Ascending aorta (tissue), 2 donors: ENCODE measurements around the gene TLK2. TPM values are rescaled to one million over a fixed set of nuclear protein-coding genes. Genes with fewer than 3 reads are reported as not detected.

Experiments used
- DNase-seq, 2 donors: peaks; one replicate each; pipeline ENCODE4 v3.0.0-alpha.2; 2019; ENCODE audit warnings: low spot score in 2 of 2
- H3K27ac ChIP-seq, 2 donors: fragments of 200-600 bp; sonication (generic); one replicate each; pipeline ENCODE4 v1.5.1; 2016 to 2017; ENCODE audit warnings: mild to moderate bottlenecking in 1 of 2
- H3K27me3 ChIP-seq: fragments of 200-600 bp; sonication (generic); one replicate; pipeline ENCODE4 v1.5.1; 2017
- H3K36me3 ChIP-seq, 2 donors: fragments of 200-600 bp; sonication (generic); one replicate each; pipeline ENCODE4 v1.5.1; 2016
- H3K4me1 ChIP-seq, 2 donors: fragments of 200-600 bp; sonication (generic); one replicate each; pipeline ENCODE4 v1.5.1; 2016 to 2017; ENCODE audit warnings: mild to moderate bottlenecking in 1 of 2
- H3K4me3 ChIP-seq, 2 donors: fragments of 200-600 bp; sonication (generic); one replicate each; pipeline ENCODE4 v1.5.1; 2016 to 2017; ENCODE audit warnings: mild to moderate bottlenecking in 1 of 2
- H3K9me3 ChIP-seq, 2 donors: fragments of 200-600 bp; sonication (generic); one replicate each; pipeline ENCODE4 v1.5.1; 2016
- intact Hi-C: fragments of 100-400 bp; cut with DNase I; formaldehyde crosslinking; loops from one replicate; pipeline ENCODE4 v1.15.1; 2023
- total RNA-seq: library from RNA; depleted of rRNA; stranded (reverse); fragments of >200 nt; gene quantifications from one replicate; pipeline ENCODE4 v1.1.0, GENCODE V29; 2016
- TF ChIP-seq, protein P1 (sequence below), 3 experiments: fragments of 200-600 bp in 2 of 3; fragments of 450-650 bp in 1 of 3; sonication (generic) in 2 of 3; IDR thresholded peaks; one replicate each; pipeline ENCODE4 v1.5.1; 2016 to 2019; ENCODE audit warnings: antibody characterized with exemption in 3 of 3, mild to moderate bottlenecking in 1 of 3, moderate library complexity in 1 of 3

The TLK2 gene
- total RNA-seq, 1 donor from 2014 or later: 11.3 TPM

DNA sequence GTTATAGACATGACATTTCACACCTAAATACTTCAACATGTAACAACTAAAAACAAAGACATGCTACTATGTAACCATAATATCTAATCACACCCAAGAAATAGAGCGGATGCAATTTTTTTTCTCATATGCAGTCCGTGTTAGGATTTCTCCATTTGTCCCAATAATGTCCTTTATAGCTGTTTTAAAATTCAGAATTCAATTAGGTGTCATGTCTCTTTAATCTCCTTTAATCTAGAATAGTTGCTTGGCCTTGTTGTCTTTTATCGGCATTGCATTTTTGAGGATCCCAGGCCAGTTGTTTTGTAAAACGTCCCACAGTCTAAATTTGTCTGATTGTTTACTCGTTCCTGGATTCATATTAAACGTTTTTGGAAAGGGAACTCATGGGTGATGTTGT, 163.3 kb downstream of the TLK2 start:
- Histone ChIP-seq H3K4me3 (no peak overlapping the region), H3K27me3 (no peaks in the 10 kb centered on the region), H3K4me1 (peaks cover 0 to 4% of the 10 kb centered on the region in 2 donors), H3K9me3 (no peaks in the 10 kb centered on the region), H3K27ac (no peak overlapping the region), H3K36me3 (no peaks in the 10 kb centered on the region)
- DNase-seq: no peak
- TF ChIP-seq, protein P1, sequence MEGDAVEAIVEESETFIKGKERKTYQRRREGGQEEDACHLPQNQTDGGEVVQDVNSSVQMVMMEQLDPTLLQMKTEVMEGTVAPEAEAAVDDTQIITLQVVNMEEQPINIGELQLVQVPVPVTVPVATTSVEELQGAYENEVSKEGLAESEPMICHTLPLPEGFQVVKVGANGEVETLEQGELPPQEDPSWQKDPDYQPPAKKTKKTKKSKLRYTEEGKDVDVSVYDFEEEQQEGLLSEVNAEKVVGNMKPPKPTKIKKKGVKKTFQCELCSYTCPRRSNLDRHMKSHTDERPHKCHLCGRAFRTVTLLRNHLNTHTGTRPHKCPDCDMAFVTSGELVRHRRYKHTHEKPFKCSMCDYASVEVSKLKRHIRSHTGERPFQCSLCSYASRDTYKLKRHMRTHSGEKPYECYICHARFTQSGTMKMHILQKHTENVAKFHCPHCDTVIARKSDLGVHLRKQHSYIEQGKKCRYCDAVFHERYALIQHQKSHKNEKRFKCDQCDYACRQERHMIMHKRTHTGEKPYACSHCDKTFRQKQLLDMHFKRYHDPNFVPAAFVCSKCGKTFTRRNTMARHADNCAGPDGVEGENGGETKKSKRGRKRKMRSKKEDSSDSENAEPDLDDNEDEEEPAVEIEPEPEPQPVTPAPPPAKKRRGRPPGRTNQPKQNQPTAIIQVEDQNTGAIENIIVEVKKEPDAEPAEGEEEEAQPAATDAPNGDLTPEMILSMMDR (IDR thresholded peaks at IDR 0.05): no peak
- intact Hi-C loops: no loop called here

DNA sequence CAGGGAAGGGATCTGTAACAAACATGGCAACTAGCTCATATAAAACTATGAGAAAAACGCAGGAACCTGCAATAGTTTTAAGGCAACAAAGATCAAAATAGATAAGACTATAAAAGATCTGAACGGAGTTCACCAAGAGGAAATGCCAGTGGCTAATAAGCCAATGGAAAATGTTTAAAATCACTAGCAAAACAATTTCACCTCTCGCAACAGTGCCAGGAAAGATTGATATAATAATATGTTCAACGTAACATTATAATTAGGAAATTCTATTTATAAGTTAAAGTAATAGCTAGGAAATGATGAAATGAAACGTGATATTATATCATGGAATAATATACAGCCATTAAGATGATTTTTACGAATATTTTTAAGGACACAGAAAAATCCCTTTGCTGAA, 164.9 kb downstream of the TLK2 start:
- Histone ChIP-seq H3K27me3 (no peaks in the 10 kb centered on the region), H3K4me1 (peaks cover 0 to 6% of the 10 kb centered on the region in 2 donors), H3K36me3 (no peaks in the 10 kb centered on the region), H3K27ac (no peak overlapping the region), H3K9me3 (no peaks in the 10 kb centered on the region), H3K4me3 (no peak overlapping the region)
- intact Hi-C loops: no loop called here
- DNase-seq: no peak
- TF ChIP-seq, protein P1 (IDR thresholded peaks at IDR 0.05): no peak

DNA sequence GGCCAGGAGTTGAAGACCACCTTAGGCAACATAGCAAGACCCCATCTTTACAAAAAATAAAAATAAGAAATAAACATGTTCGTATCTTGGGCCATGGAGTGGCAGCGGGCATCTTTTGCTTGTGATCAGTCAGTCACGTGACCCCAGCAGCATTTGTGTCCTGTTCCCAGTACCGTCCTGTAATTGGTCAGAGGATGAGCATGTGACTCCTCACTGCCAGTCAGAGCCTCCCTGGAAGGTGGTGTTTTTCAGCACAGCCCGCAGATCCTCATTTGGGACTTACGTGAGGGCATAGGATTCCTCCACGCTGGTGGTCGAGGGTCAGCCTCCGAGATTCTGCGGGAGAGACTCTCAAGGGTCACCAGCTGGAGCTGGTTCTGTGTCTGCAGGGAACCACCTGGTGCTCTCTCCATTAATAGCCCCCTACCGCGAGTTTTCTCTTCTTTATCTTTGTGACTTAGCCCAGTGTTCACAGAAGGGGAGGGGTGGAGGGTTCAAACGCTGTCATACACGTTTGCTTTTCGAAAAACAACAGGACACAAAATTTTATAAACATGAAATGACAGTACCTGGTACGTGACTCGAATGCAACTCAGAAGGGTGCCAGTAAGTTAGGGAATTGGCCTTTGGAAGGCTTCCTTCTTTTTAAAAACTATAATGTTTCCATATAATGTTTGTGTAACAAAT, 166.0 kb downstream of the TLK2 start:
- TF ChIP-seq, protein P1 (IDR thresholded peaks at IDR 0.05): no peak
- H3K27ac ChIP-seq: no peak overlapping the region
- intact Hi-C loops: no loop called here
- no peaks in the 10 kb centered on the region for H3K27me3 ChIP-seq
- H3K9me3 ChIP-seq: no peaks in the 10 kb centered on the region
- peaks cover 3 to 13% of the 10 kb centered on the region in 2 donors for H3K4me1 ChIP-seq
- no peak for DNase-seq
- no peak overlapping the region for H3K4me3 ChIP-seq
- H3K36me3 ChIP-seq: no peaks in the 10 kb centered on the region

DNA sequence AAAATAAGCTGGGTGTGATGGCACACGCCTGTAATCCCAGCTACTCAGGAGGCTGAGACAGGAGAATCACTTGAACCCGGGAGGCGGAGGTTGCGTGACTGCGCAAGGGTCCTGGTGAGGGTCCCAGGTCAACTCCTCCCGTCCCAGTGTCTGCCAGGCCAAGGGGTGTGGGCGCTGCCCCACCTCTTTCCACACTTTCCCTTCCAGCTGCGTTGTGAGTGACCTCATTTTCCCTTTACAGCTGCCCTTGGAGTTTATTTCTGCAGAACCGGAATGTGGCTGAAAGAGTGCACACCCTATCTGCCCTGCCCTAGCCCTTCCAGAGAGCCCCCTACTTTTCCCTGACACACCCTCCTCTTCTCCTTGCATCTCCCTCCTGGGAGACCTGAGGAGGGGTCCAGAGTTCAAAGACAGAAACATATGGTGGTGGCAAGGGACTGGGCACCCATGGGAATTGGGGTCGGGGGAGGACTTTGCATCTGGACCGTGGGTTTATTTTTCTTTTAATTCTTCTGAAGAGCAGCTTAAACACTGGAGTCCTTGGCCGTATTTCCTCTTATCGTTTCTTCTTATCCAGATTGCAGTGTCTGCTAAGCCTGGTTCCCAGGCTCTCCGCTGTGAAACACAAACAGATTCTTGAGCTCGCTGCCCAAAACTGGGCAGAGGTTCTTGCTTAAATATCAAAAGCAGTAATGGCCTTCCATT, 169.8 kb downstream of the TLK2 start:
- H3K4me3 ChIP-seq: peak overlapping the region in 1 of 2 donors; percentile 22
- DNase-seq: peak in 1 of 2 donors; percentile 4
- no peaks in the 10 kb centered on the region for H3K27me3 ChIP-seq
- intact Hi-C loops: no loop called here
- TF ChIP-seq, protein P1 (IDR thresholded peaks at IDR 0.05): no peak
- H3K36me3 ChIP-seq: no peaks in the 10 kb centered on the region
- peak overlapping the region; percentile 75 to 82 for H3K27ac ChIP-seq
- H3K9me3 ChIP-seq: no peaks in the 10 kb centered on the region
- H3K4me1 ChIP-seq: peaks cover 5 to 19% of the 10 kb centered on the region in 2 donors

DNA sequence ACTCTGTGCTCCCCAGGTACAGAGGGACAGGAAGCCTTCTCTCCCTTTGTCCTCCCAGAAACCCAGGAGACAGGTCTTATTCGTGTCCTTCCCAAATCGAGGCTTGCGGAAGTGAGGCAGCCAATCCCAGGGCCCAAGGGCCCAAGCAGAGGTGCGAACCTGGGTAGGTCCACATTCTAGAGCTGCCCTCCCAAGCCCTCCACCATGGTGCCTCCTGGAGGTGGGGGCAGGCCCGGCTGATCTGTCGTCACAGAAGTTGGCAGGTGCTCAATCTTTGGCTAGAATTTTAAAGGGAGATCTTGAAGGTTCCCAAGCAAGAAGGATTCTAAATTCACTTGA, 170.3 kb downstream of the TLK2 start:
- peak overlapping the region; percentile 75 to 82 for H3K27ac ChIP-seq
- DNase-seq: peak in 1 of 2 donors; percentile 0
- H3K36me3 ChIP-seq: no peaks in the 10 kb centered on the region
- H3K4me3 ChIP-seq: peak overlapping the region in 1 of 2 donors; percentile 22
- no peaks in the 10 kb centered on the region for H3K27me3 ChIP-seq
- intact Hi-C loops: no loop called here
- TF ChIP-seq, protein P1 (IDR thresholded peaks at IDR 0.05): no peak
- H3K9me3 ChIP-seq: no peaks in the 10 kb centered on the region
- peaks cover 10 to 25% of the 10 kb centered on the region in 2 donors for H3K4me1 ChIP-seq
